Measurements from ENCODE around the gene PPIF. TPM values are rescaled to one million over a fixed set of nuclear protein-coding genes. Genes with fewer than 3 reads are reported as not detected.

PPIF gene
- total and polyA plus RNA-seq, 2 of the 13 experiments (the other 11 are each of a cell fraction or from before 2014, with no cell fraction given) = 147 to 157 TPM

GRCh38 chr10:79347894-79348639, 798 bp downstream of the PPIF start (continued):
- TF ChIP-seq ZBTB14 (CRISPR knock-in tag; IDR thresholded peaks at IDR 0.05) = peak; percentile 4
- TF ChIP-seq ZFY (CRISPR knock-in tag; IDR thresholded peaks at IDR 0.05) = peak; percentile 72
- TF ChIP-seq JDP2 (CRISPR knock-in tag; IDR thresholded peaks at IDR 0.05; ENCODE audit: borderline replicate concordance) = no peak
- TF ChIP-seq ZNF335 (CRISPR knock-in tag; IDR thresholded peaks at IDR 0.05) = peak; percentile 57; the same call in 1 of the 2 replicates
- TF ChIP-seq TBX3 (IDR thresholded peaks at IDR 0.05; ENCODE audit: borderline replicate concordance) = no peak
- TF ChIP-seq MXD4 (CRISPR knock-in tag; IDR thresholded peaks at IDR 0.05) = peak; percentile 66; the same call in 1 of the 2 replicates
- peak; percentile 79; the same call in 1 of the 2 replicates for TF ChIP-seq AHR (CRISPR knock-in tag; IDR thresholded peaks at IDR 0.05)
- TF ChIP-seq CHD4 (IDR thresholded peaks at IDR 0.05; ENCODE audit: borderline replicate concordance, low read length) = no peak

DNA sequence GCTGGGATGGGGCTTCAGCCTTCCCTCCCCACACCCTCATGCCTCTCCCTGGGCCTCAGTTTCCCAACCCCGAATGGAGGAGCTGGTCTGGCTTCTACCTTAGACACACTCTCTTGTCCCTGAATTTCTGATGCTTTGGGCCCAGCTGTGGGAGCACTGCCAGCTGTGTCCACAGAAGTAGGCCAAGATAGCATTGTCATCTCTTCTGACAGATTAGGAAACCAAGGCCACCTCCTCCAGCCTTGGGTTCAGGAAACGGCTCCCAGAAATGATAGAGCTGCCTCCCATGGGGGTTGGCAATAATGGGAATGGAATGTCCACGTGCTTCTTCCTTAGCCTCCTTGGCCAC, 1.3 kb downstream of the PPIF start:
- Histone ChIP-seq H2AFZ (ENCODE audit: low read length) (no peak overlapping the region), H3K4me1 (ENCODE audit: insufficient read depth, low read length) (peaks cover 63% of the 10 kb centered on the region), H3K4me2 (ENCODE audit: low read depth, low read length) (peak overlapping the region; percentile 96), H3K79me2 (ENCODE audit: insufficient read depth, low read length) (peaks cover 36% of the 10 kb centered on the region), H4K20me1 (ENCODE audit: insufficient read depth, low read length) (peaks cover 45% of the 10 kb centered on the region), H3K27ac (ENCODE audit: extremely low read length, insufficient read depth, low read length) (peak overlapping the region; percentile 93), H3K9me3 (ENCODE audit: low read length) (no peaks in the 10 kb centered on the region), H3K36me3 (replicated peaks in 1 of 2; ENCODE audit: control insufficient read depth in 1 of 2, insufficient read depth in 2 of 2, low read length in 2 of 2) (peaks cover 31 to 49% of the 10 kb centered on the region in 2 experiments), H3K9ac (ENCODE audit: insufficient read depth, low read depth, low read length) (peak overlapping the region; percentile 94), H3K27me3 (ENCODE audit: control insufficient read depth in 1 of 2, insufficient read depth in 2 of 2, low read length in 2 of 2) (no peaks in the 10 kb centered on the region), H3K4me3 (replicated peaks in 1 of 3; ENCODE audit: insufficient read depth in 1 of 3, low read depth in 2 of 3, low read length in 3 of 3) (peak overlapping the region; percentile 75 to 85 (median 78))
- POLR2A ChIA-PET = interaction anchor here (0.9 to 7.8 kb wide), 6 partner anchors 10 to 34 kb away, joined by 3 to 134 read pairs (median 8); no protein-coding TSS in a partner anchor
- CTCF ChIA-PET (ENCODE audit: low intra/inter-chr PET ratio, low total read pairs) = no interaction called here
- in situ Hi-C loops (cut with HindIII; ENCODE audit: extremely low pct_ligation_motif_present, low pct_unique_long_range_greater_than_20kb) (no loop called here), intact Hi-C loops (cut with micrococcal nuclease; ENCODE audit: unreplicated experiment) (loop anchor here (10.0 kb wide), 1 partner anchor 54 kb away; no protein-coding TSS in a partner anchor)
- FAIRE-seq = no peak
- DNase-seq (ENCODE audit: low spot score) = no peak
- WGBS (ENCODE audit: low lambda C conversion rate) = 35% methylated on average over 2 of the region's 3 CpGs
- ATAC-seq = no peak
- TF ChIP-seq PHF21A (CRISPR knock-in tag; IDR thresholded peaks at IDR 0.05) (no peak), FOXM1 (CRISPR knock-in tag; IDR thresholded peaks at IDR 0.05) (0 out of 2 replicates have a peak, but pooled peaks have one; percentile 16), NONO (IDR thresholded peaks at IDR 0.05) (no peak), NONO (CRISPR knock-in tag; conservative IDR thresholded peaks at IDR 0.05) (0 out of 2 replicates have a peak, but pooled peaks have one; percentile 5), ZNF263 (CRISPR knock-in tag; IDR thresholded peaks at IDR 0.05) (peak; percentile 54; the same call in 1 of the 2 replicates), CEBPB (IDR thresholded peaks at IDR 0.05; ENCODE audit: borderline replicate concordance, low read depth, low read length) (no peak), ZNF343 (CRISPR knock-in tag; IDR thresholded peaks at IDR 0.05) (0 out of 2 replicates have a peak, but pooled peaks have one; percentile 11)
- TF ChIP-seq, protein P1, sequence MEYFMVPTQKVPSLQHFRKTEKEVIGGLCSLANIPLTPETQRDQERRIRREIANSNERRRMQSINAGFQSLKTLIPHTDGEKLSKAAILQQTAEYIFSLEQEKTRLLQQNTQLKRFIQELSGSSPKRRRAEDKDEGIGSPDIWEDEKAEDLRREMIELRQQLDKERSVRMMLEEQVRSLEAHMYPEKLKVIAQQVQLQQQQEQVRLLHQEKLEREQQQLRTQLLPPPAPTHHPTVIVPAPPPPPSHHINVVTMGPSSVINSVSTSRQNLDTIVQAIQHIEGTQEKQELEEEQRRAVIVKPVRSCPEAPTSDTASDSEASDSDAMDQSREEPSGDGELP (IDR thresholded peaks at IDR 0.05; ENCODE audit: borderline replicate concordance, low read depth) = peak; percentile 56; the same call in 1 of the 2 replicates
- BruUV-seq (replicated peaks) = no TSS peak

Data from HepG2 (cell line).